Left lobe of liver (tissue), 2 donors: Measurements from ENCODE around the gene C16orf78. TPM values are rescaled to one million over a fixed set of nuclear protein-coding genes. Genes with fewer than 3 reads are reported as not detected.

ENCODE experiments used
- ATAC-seq: fragments of 200-7000 bp; cut with Tn5 transposase; one replicate; pipeline ENCODE4 v1.9.1; 2020; ENCODE audit warnings: mild to moderate bottlenecking, moderate library complexity
- DNase-seq: peaks from one replicate; pipeline ENCODE4 v3.0.0-alpha.2; 2020; ENCODE audit warnings: low spot score
- total RNA-seq: library from RNA; stranded (reverse); gene quantifications from one replicate; pipeline ENCODE4 v1.2.1, GENCODE V29; 2021
- donor health status: DM: no; HTN: no; CAD: no; lungs with moderate emphysema.
- donor health status: DM: no; HTN: yes; CAD: no.

C16orf78 gene
- total RNA-seq, 1 donor from 2014 or later, result not detected

DNA sequence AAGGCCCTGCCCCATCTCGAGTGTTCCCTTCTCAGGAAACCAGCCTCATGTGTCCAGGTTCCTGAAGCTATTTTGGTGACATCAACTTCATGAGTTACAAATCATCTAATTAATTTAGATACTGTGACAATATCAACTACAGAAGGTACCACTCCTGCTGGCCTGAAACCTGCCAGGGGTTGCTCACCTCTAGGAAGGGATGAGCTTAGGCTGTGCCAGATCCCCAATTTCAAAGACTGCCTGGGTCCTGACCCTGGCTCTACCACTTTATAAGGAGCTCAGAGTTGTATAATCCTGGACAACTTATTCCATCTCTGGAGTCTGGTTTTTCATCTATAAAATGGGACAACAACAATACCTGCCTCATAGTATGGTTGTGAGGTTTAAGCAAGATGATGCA, 5.2 kb downstream of the C16orf78 start:
- ATAC-seq (no peak), DNase-seq (no peak)

DNA sequence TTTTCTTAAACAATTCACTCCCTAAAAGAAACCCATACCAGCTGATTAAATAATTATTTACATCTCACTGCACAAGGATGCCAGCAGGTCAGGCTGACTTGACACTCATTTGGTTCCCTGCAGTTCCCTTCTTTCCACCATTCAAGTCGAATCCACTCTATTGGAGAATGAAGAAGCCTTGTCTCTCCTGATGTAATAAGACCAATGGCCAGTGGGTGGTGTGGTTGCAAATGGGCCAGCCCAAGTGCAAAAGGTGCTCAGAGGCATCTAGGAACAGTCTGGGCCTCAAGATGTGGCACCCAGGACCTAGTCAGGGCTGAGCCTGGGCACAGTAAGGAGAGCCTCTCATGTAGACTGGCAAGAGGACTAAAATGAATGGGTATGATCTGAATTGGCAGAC, 9.3 kb downstream of the C16orf78 start:
- ATAC-seq, result peak; percentile 32
- no peak for DNase-seq

DNA sequence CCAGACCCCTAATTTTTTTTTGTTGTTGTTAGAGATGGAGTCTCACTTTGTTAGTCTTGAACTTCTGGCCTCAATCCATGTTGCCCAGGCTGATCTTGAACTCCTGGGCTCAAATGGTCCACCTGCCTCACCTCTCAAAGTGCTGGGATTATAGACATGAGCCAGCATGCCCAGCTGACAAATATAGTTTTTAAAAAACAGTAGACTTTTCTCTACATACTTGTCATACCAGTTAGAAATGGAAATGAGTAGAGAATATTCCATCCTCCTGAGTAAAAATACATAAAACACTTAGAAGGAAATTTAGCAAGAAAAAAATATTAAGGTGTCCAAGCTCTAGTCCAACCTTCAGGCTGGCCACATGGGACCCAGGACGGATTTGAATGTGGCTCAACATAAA, 21.4 kb downstream of the C16orf78 start:
- DNase-seq, result no peak
- no peak for ATAC-seq

DNA sequence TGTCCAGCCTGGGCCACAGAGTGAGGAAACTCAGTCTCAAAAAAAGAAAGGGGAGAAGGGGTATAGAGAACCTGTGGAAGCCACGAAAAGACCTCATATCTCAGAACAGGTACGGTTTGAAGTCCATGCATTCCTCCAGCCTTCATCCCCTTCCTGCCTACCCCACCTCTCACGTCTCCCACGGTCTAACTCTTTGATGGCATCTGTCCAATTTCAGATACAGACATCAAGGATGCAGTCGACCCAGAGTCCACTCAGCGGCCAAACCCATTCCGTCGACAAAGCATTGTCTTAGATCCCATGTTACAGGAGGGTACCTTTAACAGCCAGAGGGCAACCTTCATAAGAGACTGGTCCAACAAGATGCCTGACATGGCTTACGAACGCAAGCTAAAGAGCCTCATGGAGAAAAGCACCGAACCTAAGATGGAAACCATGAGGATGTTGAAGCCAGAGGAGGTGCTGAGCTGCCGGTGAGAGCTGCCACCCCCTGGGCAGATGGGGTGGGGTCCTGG, 22.7 kb downstream of the C16orf78 start:
- ATAC-seq, result no peak
- DNase-seq, result no peak

DNA sequence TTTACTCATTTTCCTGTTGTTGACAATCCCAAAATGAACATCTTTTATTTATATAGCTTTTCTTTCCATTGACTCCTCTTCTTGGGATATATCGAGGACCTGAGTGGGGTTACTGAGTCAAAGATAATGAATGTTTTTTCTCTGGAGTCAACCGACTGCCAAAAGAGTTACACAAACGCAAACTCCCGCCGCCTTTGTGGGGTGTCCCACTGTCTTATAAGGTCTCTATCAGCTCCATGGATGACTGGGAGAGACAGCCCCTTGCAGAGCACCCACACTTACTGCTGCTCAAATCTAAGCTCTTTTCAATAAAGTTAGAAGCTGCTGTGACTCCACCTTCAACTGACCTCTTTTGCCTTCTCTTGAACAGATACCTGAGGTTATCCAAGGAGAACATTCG, 25.2 kb downstream of the C16orf78 start:
- DNase-seq, result peak; percentile 1
- no peak for ATAC-seq

DNA sequence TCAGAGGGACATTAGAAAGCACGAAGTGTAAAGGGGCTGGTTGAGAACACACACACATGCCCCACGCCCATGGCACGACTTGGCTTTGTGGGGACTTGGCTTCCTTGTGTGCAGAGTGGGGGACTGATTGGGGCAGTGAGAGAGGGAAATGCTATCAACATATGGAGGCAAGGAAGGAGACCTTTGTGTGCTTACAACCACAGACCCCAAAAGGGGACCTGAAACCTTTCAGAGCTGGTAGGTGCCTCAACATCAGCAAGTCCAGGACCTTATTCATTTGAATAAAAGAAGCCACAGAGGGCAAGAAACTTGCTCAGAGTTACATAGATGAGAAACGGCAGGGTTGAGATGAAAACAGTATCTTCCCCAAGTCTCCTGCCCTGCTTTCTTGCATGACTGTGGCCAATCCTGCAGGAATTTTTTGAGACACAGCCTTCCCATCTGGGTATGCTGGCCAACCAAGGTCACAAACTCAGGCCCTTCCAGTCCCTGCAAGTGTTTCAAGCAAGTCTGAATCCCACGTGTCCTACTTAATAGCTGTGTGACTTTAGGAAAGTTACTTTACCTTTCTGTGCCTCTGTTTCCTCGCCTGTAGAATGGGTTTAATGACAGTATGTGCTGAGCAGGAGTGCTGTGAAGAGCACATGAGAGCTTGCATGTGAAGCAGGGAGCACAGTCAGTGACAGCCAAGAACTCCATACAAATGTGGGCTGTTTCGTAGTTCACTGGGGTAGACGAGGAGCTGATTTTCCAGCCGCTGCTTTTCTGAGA, 26.2 kb downstream of the C16orf78 start:
- ATAC-seq (no peak), DNase-seq (peak; percentile 12)

DNA sequence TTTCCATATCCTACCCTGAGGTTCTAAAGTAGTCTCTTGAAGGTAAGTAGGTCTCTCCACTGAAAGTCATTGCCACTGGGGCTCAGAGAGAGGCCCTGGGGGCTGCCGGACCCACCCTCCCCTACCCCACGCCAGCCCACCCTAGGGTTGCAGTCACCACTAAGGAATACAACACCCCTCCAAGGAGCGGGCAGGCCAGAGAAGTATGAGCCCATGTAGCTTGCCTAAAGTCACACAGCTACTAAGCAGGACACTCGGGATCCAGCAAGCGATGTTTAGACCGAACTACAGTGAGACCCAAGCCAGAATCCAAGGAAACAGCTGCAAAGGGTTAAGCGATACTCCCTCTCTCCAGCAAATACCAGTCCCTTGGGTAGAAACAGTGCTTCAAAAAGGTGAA, 27.0 kb downstream of the C16orf78 start:
- DNase-seq (no peak), ATAC-seq (no peak)

DNA sequence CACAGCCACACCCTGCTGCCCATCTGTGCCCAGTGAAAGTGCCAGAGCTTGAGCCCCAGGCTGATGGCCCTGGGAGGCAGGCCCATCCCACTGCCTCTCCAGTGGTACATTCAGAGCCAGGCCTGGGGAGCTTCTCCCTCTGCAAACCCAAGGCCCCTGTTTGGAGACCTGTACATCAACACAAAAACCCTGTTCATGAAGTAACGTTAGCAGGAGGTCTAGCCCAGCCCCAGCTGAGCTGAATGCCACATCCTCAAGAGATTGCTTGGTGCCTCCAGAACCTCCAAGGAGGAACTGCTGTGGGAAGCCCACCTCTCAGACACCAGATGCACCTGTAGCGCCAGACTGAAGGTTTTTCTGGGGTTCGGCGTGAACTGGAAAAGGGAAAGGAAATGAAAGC, 31.5 kb downstream of the C16orf78 start:
- ATAC-seq, result no peak
- peak; percentile 12 for DNase-seq

DNA sequence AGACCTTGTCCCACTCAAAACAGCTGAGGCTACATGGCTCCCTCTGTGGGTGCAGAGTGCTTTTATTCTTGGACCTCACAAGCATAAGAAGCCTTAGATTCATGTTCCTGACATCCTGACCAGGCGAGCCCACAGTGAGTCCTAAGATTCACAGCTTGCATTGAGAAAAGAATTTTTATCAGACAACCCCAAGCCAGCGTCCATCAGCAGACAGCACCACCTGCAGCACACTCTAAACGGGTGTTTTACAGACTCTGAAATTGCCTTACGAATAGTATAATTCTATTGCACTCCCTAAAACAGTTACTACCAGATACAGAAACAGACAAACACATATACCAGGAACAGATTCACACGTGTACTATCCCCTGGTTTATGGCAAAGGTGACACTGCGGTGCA, 31.9 kb downstream of the C16orf78 start:
- DNase-seq, result no peak
- no peak for ATAC-seq

DNA sequence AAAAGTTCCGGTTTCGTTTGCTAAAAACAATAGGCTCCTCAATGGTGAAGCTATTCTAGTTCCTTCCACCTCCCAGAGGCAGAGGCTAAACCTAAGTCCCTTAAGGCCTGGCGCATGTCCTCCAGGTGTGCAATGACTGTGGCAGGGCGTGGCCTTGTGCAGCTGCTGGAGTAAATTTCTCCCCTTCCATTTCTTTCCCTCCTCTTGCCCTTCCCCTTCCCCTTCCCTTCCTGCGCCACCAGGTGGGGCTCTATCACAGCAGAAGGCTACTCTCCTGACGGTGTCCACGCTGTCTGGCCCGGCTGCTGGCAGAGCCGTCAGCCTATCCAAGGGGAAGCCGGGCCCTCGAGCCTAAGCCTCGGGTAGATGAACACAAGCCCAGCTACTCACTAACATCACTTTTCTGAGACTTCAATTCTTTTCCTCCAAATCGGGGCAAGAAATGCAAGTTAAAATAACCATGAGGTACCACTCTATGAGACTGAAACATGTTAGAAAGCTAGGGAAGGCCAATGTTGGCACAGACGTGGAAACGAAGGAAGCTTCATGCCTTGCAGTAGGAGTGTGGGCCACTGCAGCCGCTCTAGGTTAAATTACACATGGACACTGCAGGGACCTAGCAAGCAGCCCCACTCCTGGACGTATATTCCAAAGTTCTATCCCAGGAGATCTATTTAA, 34.4 kb downstream of the C16orf78 start:
- peak; percentile 89 for DNase-seq
- peak; percentile 100 for ATAC-seq

DNA sequence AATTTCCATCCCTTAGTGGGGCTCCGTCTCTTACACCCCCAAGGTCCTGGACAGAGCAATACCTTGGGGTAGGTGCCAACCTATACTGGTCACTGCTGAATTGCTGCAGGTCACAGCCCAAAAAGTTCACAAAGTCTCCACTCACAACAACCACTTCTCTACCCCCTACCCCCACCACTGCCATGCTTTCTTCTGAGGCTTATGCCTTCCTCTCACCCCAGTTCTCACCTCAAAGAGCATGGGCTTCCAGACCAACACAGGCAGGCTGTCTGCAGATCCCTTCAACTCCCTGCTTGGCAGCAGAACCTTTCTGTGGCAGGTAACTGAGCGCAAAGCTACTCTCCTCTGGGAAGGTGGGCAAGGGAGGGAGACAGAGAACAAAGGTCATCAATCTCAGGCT, 35.5 kb downstream of the C16orf78 start:
- ATAC-seq (no peak), DNase-seq (no peak)

DNA sequence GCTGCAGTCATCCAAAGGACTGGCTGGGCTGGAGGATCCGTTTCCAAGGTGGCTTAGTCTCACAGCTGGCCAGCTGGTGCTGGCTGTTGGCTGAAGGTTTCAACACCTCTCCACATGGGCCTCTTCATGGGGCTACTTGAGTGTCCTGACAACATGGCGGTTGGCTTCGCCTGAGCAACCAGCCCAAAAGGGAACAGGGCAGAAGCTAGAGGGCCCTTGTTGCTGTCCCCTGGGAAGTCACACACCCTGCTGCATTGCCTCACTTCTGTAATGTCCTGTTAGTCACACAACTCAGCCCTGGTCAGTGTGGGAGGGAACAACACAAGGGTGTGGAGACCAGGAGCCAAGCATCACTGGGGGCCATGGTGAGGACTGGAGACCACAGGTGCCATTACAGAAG, 36.6 kb downstream of the C16orf78 start:
- DNase-seq (no peak), ATAC-seq (no peak)

DNA sequence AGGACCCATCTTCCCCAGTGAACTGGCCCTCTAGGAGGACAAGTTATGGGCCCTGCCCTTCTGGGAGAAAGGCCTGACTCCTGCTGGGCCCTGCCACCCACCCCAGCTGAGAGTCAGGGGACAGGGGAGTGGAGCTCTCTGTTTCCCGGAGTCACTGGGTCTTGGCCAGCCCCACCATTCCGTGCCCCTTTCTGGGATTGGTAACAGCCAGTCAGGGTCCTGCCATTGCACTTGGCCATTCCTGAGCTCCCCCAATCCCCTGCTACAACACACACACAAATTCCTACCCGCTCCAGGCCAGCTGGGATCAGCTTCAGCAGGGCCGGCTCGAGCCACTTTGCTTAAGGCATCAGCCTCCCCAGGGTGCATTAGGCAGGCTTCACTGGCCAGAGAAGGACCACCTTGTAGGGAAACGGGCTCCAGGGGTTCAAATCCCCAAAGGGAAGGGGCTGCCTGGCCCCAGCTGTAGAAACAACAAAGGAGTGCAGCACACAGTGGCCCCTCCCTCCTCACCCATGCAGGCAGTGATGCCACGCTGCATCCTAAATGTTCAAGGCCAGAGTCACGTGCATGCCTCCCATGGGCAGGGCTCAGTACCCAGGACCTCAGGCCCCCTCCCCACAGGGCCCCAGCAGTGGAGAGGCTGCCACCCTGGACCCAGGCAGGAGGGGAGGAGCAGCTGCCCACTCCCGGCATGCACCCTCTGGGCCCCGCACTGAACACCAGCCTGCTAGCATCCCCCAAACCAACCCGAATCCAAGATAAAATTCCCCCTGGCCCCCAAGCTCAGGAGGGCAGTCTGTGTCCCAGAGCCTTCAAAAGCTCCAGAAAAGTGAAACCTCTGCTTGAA, 37.7 kb downstream of the C16orf78 start:
- DNase-seq (no peak), ATAC-seq (no peak)

DNA sequence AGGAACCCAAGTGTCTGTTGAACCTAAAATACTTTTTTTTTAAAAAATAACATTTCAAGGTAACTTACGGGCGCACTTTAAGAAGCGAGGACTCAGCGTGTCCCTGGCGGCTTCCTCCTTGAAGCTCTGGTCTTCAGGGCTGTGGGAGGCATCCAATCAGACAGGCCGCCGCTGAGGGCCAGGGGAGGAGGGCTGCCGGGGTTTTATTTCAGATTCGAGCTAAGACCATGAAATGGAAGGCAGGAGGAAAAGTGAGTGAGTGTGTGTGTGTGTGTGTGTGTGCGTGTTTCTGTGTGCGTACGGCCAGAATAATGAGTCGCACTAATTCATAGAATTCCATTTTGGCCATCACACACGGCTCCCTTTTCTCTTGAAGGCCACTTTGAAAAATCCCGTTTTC, 41.1 kb downstream of the C16orf78 start:
- no peak for DNase-seq
- no peak for ATAC-seq

DNA sequence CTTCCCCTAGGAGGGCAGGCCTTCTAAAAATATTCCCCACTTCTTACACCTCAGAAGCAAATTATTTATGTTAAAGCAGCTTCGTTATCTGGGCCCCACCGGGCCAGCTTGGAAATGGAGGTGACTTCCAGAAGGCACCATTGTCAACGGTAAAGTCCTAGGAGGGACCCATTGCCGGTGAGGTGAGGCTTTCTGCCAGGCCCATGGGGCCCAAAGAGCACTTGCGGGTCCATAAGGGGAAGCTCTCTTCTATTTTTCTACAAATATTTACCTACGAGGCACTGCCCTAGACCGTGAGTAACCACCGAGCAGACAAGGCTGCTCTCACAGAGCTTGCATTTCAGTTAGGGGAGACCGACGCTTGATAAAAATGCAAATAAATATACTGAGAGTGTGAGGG, 41.5 kb downstream of the C16orf78 start:
- DNase-seq, result no peak

DNA sequence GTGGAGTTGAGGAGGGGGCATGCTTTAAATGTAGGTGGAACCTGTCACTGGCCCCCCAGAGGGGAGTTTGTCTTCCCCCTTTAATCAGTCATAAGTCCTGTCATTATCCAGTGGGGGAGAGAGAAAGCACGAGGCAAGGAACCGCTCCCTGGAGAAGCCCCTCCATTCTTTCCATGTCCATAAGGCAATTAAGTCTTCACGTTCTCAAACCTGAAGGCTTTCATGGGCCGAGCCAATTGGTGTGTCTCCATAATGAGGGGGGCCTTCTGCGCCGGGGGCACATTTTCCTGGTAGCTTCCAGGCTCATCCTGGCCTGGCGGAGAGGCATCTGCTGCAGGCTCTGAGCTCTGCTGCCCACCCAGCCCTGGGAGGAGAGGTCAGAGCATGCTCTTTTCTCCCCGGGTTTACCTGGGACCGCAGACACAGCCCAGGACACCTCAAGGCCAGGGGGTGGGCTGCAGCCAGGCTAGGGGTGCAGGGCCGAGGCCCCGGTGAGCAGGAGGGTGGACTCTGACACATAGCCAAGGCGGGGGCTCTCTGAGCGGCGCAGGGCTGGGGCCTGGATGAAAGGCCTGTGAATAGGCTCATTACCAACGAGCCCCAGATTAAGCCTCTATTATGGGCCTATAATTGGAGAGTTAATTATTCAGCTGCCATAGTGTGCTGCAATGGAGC, 42.5 kb downstream of the C16orf78 start:
- DNase-seq, result no peak
- no peak for ATAC-seq

More for the DNA sequence above, 41.5 kb downstream of the C16orf78 start:
- ATAC-seq, result no peak

DNA sequence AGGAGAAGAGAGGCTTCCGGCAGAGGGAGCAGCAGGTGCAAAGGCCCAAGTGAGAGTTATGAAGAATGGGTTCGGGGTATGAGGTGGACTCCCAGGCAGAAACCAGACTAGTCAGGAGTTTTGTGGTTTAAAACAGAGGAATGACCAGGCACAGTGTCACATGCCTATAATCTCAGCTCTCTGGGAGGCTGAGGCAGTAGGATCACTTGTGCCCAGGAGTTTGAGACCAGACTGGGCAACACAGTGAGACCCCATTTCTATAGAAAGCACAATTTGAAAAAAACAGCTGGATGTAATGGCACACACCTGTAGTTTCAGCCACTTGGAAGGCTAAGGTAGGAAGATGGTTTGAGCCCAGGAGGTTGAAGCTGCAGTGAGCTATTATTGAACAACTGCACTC, 43.8 kb downstream of the C16orf78 start:
- ATAC-seq (no peak), DNase-seq (no peak)

DNA sequence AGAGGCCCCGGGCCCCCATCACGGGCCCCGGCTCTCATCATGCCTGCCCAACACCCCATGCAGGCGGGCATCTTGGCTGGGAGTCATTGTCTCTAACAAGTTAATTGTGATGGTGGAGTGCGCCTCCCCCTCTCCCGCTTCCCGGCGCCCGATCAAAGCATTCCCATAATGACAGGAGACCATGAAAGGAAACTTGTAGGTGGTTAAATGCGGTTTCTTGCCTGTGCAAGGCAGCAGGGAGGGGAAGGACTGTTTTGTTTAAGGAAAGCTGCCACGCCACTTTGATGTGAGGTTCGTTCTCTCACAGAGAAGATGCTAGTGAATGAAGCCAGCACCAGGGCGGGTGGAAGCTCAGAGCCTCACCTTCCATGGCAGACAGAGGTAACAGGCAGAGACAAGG, 45.4 kb downstream of the C16orf78 start:
- no peak for DNase-seq

DNA sequence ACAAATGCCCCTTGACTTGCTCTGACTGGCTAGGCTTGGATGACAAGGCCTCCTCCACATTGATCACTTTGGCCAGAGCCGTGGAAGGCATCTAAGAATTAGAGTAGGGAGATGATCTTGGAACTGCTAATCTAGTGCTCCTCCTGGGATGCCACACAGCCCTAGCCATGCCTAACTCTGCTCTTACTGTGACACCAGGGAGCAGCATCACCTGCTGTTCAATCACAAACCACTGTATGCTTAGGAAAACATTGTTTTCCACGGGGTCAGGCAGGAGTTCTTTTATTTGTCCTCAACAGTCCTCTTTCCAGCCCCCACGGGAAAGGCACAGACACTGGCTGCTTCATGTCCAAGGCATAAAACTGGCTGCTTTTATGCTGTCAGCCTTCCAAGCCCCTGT, 46.3 kb downstream of the C16orf78 start:
- ATAC-seq, result peak; percentile 17
- DNase-seq, result no peak

More for the DNA sequence above, 45.4 kb downstream of the C16orf78 start:
- no peak for ATAC-seq

DNA sequence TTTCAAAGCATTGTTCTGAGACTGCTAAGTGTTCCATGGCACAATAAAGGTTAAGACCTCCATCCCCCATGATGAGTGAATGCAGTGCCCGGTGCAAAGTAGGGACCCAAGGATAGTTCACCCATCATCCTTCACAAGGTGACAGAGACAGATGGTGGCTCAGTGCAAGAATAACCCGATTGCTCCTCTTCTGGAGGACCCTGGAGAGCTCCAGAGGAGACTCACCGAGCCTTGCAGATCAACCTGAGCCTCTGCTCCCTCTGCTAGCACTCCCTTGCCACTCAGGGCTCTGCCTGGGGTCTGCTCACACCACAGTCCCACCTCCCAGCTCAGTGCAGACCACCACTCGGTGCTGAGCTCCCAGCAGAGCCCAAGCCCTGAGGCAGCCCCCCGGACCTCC, 49.3 kb downstream of the C16orf78 start:
- ATAC-seq, result no peak
- DNase-seq, result no peak

DNA sequence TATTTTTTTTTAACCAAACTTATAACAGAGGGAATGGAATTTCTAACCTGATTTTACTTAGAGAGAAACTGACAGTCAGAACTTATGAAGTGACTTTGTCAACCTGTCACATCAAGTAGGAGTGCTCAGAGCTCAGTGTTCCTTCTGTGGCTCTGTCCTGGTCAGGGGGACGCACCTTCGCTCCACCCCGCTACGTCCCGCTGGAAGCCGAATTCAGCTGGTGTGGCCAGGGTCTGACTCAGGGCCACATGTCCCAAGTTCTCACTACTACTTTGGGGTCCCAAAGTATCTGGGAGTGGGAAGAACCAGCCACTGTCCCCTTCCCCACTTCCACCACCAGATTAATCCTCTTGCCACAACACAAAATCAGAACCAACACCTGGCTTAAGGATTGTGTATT, 51.4 kb downstream of the C16orf78 start:
- no peak for DNase-seq
- ATAC-seq, result no peak
